HEK293 (cell line): Measurements from ENCODE around the gene NPAS2.

Source experiments
- TCF7L2 ChIP-seq: IDR thresholded peaks from 2 replicates; pipeline ENCODE4 v1.6.1; 2011; ENCODE audit warnings: low read depth, mild to moderate bottlenecking, inconsistent platforms, low read length, moderate library complexity, borderline replicate concordance
- ZNF747 ChIP-seq: fragments of 450-650 bp; formaldehyde crosslinking; IDR thresholded peaks from 2 replicates; pipeline ENCODE4 v1.5.1; 2016; ENCODE audit warnings: missing biosample characterization, missing genetic modification characterization
- TF ChIP-seq, protein P1 (sequence below): fragments of 450-650 bp; formaldehyde crosslinking; IDR thresholded peaks from 2 replicates; pipeline ENCODE4 v1.5.1; 2016; ENCODE audit warnings: missing biosample characterization, missing genetic modification characterization

DNA sequence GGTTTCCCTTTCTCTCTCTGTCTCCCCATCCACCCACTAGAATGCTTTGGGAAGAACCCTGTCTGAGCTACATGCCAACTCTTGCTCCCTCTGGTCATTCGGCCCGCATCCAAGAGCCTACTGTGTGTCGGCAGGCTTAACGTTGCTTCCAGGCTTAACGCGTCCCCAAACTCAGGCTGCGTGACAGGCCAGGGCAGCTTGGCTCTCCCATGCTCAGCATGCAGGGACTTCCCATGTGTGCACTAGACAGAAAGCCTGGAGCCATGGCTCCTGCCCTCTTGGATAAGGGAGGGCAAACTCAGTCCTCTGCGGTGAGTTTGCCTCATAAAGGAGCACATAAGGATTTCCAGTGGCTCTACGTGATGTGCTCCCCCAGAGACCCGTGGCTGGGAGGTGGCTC is 225.4 kb downstream of the NPAS2 start:
- no peak for TF ChIP-seq ZNF747 (tag by site-specific recombination)
- TF ChIP-seq, protein P1, sequence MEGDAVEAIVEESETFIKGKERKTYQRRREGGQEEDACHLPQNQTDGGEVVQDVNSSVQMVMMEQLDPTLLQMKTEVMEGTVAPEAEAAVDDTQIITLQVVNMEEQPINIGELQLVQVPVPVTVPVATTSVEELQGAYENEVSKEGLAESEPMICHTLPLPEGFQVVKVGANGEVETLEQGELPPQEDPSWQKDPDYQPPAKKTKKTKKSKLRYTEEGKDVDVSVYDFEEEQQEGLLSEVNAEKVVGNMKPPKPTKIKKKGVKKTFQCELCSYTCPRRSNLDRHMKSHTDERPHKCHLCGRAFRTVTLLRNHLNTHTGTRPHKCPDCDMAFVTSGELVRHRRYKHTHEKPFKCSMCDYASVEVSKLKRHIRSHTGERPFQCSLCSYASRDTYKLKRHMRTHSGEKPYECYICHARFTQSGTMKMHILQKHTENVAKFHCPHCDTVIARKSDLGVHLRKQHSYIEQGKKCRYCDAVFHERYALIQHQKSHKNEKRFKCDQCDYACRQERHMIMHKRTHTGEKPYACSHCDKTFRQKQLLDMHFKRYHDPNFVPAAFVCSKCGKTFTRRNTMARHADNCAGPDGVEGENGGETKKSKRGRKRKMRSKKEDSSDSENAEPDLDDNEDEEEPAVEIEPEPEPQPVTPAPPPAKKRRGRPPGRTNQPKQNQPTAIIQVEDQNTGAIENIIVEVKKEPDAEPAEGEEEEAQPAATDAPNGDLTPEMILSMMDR (tag by site-specific recombination), result no peak
- TF ChIP-seq TCF7L2, result no peak
